HEK293T (cell line): ENCODE measurements around the gene PIANP.
A peak's percentile ranks its signal among the peaks of the same experiment; 100 is the strongest.

Experiments used
- ARNT ChIP-seq: fragments of 450-650 bp; IDR thresholded peaks from 2 replicates; pipeline ENCODE4 v1.6.1; 2017; ENCODE audit warnings: mild to moderate bottlenecking
- BHLHE40 ChIP-seq: fragments of 450-650 bp; IDR thresholded peaks from 2 replicates; pipeline ENCODE4 v1.6.1; 2016; ENCODE audit warnings: mild to moderate bottlenecking, moderate library complexity, borderline replicate concordance
- ELF4 ChIP-seq: fragments of 450-650 bp; IDR thresholded peaks from 2 replicates; pipeline ENCODE4 v1.6.1; 2017; ENCODE audit warnings: antibody characterized with exemption
- FOXA1 ChIP-seq: fragments of 450-650 bp; IDR thresholded peaks from 2 replicates; pipeline ENCODE4 v1.6.1; 2016; ENCODE audit warnings: mild to moderate bottlenecking
- FOXK2 ChIP-seq: fragments of 450-650 bp; IDR thresholded peaks from 2 replicates; pipeline ENCODE4 v1.6.1; 2016; ENCODE audit warnings: mild to moderate bottlenecking
- FOXM1 ChIP-seq: fragments of 450-650 bp; IDR thresholded peaks from 2 replicates; pipeline ENCODE4 v1.6.1; 2017; ENCODE audit warnings: mild to moderate bottlenecking, borderline replicate concordance
- HDGF ChIP-seq: fragments of 450-650 bp; IDR thresholded peaks from 2 replicates; pipeline ENCODE4 v1.6.1; 2017; ENCODE audit warnings: antibody characterized with exemption, borderline replicate concordance
- LEF1 ChIP-seq: fragments of 450-650 bp; IDR thresholded peaks from 2 replicates; pipeline ENCODE4 v1.6.1; 2017; ENCODE audit warnings: mild to moderate bottlenecking, borderline replicate concordance
- NFRKB ChIP-seq: fragments of 450-650 bp; IDR thresholded peaks from 2 replicates; pipeline ENCODE4 v1.6.1; 2016; ENCODE audit warnings: mild to moderate bottlenecking, moderate library complexity
- SP1 ChIP-seq: fragments of 450-650 bp; IDR thresholded peaks from 2 replicates; pipeline ENCODE4 v1.6.1; 2017
- SUZ12 ChIP-seq: fragments of 450-650 bp; IDR thresholded peaks from 2 replicates; pipeline ENCODE4 v1.6.1; 2016; ENCODE audit warnings: mild to moderate bottlenecking
- TARDBP ChIP-seq: fragments of 450-650 bp; IDR thresholded peaks from 2 replicates; pipeline ENCODE4 v1.6.1; 2016
- ZNF384 ChIP-seq: fragments of 450-650 bp; IDR thresholded peaks from 2 replicates; pipeline ENCODE4 v1.6.1; 2016

DNA sequence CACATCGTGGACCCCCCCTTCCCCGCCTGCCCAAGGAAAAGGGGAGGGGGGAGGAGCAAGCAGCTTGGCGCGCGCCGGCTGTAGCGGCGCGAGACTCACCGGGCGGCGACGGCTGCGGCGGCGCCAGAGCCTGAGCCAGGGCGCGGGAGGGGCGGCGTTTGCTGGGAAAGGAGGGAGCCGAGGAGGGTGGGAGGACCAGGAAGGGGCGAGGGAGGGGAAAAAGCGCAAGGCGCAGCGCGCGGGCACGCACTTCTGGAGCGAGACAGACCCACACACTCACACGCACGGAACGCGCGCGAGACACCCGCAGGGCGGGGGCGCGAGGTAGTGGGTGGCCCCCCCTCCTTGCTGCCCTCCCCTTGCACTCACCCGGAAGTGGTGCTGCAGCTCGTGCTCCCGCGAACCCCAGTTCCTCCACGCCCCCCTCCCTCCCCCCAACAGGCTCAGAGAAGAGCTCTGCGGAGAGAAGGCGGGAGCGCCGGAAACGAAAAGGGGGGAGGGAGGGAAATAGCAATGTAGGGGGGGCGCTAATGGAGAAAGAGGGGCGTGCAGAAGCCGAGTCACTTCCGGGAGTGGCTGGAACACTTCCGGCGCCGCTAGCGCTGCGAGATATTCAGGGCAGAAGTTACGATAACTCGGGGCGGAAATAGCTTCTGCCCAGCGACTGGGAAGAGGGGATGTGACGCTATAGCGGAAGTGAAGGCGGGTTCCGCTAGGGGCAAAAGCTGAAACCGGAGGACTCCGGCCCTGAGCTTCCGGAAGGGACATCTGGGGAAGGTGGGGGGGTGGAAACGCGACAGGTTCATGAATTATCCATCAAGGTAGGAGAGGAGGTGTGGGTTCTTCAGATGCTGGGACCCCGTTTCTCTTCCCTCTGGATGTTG lies 11.4 kb downstream of the PIANP start, which contains the start of gene ZNF384:
- no peak for TF ChIP-seq LEF1
- peak; percentile 72 for TF ChIP-seq TARDBP
- no peak for TF ChIP-seq FOXA1
- no peak for TF ChIP-seq FOXK2
- no peak for TF ChIP-seq HDGF
- peak; percentile 95 for TF ChIP-seq ELF4
- TF ChIP-seq ARNT, result no peak
- no peak for TF ChIP-seq SP1
- TF ChIP-seq BHLHE40, result no peak
- TF ChIP-seq SUZ12, result no peak
- TF ChIP-seq NFRKB, result no peak
- no peak for TF ChIP-seq ZNF384
- peak; percentile 56; the same call in 1 of the 2 replicates for TF ChIP-seq FOXM1
